HPDE6-E6E7 (cell line): ENCODE data around the gene IDUA.
"Not testable (repeated sequence)": the region's sequence is repeated elsewhere in the genome, so short reads cannot be mapped to it uniquely, and the experiment has no call there.

Experiments
- DNase-seq: peaks from one replicate; pipeline ENCODE4 v3.0.0; 2011; ENCODE audit warnings: missing footprints; ENCODE audit errors: extremely low spot score

The IDUA gene

DNA sequence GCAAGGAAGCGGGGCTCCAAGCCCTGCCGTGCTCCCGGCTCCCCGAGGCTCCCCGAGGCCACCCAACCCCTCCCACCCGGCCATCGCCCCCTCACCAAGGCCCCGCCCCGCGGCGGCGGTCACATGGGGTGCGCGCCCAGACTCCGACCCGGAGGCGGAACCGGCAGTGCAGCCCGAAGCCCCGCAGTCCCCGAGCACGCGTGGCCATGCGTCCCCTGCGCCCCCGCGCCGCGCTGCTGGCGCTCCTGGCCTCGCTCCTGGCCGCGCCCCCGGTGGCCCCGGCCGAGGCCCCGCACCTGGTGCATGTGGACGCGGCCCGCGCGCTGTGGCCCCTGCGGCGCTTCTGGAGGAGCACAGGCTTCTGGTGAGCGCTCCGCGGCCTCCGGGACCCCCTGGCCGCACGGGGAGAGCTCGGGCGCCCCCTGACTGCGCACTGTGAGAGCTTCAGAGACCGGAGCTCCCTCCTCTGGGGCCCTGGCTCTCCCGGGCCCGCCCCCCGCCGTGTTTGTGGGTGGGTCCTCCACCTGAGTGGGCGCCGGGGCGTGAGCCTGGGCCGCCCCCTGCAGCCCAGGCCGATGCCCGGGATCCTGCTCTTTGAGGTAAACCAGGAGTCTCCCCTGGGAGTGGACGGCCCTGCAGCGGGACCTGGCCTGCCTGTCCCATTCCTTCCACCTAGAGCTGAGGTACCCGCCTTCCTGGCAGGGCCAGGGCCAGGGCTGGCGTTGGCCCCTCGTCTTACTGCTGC, at the start of gene IDUA:
Gene IDUA, plus strand, starts transcription at position 166 of the 745 bp plus-strand sequence. Its CDS starts 41 bp downstream, at position 207.
- DNase-seq, result peak; percentile 75

DNA sequence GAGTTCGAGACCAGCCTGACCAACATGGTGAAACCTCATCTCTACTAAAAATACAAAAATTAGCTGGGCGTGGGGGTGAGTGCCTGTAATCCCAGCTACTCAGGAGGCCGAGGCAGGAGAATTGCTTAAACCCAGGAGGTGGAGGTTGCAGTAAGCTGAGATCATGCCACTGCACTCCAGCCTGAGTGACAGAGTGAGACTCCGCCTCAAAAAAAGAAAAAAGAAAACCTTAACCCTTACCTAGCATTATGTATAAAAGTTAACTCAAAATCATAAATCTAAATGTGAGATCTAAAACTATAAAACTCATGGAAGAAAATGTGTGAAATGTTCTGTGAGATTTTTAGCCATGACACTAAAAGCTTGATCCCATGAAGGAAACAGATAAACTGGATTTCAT, 47.3 kb upstream of the IDUA start:
- DNase-seq, result not testable (repeated sequence)

DNA sequence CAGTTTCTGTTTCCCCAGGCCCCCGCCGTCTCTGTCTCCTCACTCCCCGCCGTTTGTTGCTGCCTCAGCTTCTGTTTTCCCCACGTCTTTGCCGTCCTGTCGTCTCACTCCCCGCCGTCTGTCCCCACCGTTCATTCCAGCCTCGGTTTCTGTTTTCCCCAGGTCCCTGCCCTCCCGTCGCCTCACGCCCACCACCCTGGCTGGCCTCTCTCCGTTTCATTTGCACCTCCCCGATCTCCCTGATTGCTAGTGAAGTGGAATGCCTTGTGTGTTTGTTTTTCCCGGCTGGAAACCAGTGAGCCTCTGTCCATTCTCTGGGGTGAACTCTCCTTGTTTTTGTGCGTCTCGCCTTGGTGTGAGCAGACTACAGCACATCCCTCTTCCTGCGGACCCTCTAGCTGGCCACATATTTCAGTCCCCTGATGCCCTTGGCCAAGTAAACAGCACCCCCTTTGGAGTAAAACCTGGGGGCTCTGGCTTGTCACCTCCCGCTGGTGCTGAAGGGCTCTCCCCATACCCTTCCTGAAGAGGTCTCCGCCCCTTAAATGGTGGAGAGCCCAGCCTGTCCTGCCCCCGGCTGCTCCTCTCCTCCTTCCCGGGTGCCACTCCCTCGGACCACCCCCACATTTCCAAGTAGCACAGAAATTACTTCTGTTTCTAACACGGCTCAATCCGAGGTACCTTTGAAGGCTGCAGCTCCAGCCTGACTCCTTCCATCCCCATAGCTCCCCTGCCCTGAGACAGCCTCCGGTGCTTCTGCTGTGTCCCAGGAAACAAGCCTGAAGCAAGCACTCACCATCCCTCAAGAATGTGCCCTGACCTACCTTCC, 41.4 kb upstream of the IDUA start:
- DNase-seq, result no peak

DNA sequence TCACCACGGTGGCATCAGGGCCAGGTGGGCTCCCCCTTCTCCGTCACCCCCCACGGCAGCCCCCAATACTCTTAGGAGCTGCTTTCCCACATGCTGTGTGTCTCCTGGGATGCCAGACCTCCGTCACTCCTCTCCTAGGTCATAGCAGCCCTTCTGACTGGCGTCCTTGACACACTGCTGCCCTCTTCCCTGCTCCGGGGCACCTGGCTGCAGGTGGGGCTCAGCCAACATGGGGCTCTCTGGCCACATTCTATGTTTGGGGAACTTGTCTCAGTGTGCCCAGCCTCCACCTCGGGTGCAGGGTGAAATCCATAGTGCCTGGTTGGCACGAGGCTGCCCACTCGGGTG, 40.8 kb upstream of the IDUA start:
- no peak for DNase-seq

DNA sequence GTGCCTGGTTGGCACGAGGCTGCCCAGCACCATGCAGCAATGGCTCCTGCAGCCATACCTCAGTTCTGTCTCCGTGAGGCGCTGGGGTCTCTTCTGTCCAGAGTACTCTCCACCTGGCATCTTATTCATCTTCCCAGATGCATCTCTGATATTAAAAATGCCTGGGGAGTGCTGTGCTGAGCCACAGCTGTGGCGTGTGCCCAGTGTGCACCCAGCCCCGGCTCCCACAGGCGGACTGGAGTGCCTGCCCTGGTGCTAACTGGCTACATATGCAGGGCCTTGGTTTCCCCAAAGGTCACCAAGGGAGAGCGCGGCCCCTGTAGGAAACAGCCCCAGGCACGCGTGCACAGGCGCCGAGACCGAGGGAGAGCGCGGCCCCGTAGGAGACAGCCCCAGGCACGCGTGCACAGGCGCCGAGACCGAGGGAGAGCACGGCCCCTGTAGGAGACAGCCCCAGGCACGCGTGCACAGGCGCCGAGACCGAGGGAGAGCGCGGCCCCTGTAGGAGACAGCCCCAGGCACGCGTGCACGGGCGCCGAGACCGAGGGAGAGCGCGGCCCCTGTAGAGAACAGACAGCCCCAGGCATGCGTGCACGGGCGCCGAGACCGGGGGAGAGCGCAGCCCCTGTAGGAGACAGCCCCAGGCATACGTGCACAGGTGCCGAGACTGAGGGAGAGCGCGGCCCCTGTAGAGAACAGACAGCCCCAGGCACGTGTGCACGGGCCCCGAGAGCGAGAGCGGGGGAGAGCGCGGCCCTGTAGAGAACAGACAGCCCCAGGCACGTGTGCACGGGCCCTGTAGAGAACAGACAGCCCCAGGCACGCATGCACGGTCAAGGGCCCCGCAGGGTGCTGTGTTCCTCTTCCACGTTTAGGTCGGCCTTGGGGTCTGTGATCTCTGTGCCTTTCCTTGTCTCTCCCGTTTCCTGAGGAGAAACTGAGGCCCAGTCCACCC, 40.0 kb upstream of the IDUA start:
- no peak for DNase-seq

DNA sequence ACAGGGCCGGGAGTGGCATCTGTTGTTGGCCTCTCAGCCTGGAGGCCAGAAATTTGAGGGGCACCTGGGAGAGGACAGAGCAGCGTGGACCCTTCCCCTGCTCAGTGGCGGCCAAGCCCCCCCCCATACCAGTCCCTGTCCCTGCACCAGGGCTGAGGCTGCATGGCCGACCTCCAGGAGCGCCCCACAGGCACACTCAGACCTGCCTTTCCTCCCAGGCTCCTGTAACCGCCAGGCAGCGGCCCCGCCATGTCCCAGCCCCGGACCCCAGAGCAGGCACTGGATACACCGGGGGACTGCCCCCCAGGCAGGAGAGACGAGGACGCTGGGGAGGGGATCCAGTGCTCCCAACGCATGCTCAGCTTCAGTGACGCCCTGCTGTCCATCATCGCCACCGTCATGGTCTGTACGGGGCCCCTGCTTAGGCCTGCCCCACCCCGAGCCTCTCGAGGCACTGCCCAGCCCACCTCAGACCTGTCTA, 39.3 kb upstream of the IDUA start:
- no peak for DNase-seq

DNA sequence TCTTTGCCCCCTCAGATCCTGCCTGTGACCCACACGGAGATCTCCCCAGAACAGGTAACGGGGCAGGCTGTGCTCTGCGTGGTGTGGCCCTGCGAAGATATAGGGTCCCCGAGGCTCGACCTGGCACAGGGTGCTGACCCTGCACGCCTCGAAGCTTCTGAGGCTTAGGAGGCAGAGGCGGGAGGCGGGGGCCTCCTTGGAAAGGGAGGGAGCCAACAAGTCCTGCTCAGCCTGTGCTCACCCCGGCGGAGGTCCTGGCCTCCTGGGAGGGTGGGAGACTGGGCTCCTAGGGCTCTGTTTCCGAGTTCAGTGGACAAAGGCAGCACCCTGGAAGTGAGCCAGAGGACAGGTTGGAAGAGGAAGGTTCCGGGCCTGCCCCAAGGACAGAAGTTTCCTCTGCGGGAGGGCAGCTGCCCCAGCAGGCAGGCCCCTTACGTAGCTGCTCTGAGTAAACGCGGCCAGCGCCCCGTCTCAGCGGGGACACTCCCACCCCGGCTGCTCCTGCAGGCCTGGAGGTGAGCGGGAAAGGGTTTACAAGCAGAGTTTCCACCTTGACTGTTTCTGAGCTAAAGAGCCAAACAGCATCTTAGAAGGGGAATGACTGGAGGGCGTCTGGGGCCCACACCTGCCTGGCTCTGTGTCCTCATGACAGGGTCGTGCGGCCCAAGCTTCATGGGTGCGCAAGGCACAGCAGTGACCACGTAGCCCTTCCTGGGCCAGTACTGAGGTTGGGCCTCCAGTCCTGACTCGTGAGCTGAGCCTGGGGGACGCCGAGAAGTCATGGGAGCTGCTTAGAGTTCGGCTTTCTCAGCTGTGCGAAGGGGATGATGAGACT, 38.5 kb upstream of the IDUA start:
- no peak for DNase-seq

DNA sequence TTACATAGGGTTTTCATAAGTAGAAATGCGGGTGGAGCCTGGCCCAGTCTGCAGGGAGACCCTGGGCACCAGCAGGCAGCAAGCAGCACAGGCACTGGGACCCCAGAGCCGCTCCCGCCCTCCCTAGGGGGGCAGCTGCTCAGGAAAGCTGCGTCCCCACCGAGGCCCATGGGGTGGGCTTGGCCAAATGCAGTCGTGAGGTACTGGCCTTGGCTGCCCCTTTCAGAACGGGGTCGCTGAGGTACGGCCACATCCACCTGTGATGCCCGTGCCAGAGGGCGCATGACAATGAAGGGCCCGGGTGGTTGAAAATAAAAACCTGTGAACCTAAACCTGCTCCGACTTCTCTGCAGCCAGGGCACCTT, 37.9 kb upstream of the IDUA start:
- no peak for DNase-seq

DNA sequence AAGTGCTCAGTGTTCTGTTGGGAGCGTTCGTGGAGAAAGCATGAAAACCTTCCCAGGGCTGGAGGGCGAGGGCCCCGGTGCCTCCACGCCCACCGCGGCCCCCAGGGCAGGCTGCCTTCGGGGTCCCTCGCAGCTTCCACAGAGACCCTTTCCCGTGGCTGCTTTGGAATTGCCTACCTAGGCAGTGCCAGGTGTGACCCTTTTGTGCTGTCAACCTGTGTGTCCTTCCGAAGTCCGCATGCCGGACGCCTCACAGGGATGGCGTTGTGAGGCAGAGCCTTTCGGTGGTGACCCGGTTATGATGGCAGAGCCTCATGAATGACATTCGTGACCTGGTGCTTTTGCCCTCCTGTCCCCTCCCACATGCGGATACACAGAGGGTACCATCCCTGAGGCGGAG, 37.2 kb upstream of the IDUA start:
- DNase-seq, result no peak

DNA sequence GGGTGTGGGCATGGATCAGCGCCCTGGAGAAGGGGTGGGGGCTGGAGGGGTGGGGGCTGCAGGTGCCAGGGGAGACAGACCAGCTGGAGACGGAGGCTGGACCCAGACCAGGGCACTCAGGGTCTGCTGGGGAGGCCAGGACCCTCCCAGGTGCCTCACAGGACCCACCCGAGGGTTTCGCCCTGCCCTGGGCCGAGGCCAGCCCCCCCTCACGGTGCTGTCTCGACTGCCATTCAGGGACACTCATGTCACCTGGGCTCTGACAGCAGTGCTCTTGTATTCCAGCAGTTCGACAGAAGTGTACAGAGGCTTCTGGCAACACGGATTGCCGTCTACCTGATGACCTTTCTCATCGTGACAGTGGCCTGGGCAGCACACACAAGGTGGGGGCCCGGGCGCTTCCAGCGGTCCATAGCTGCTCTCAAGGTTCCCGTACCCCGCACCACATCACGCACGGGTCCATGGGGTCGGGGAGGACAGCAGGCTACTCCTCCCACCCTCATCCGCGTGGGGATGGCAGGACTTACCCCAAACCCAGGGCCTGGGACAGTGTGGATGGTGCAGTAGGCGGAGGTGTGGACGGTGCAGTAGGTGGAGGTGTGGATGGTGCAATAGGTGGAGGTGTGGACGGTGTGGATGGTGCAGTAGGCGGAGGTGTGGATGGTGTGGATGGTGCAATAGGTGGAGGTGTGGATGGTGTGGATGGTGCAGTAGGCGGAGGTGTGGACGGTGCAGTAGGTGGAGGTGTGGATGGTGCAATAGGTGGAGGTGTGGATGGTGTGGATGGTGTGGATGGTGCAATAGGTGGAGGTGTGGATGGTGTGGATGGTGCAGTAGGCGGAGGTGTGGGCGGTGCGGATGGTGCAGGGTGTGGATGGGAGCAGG, 36.5 kb upstream of the IDUA start:
- DNase-seq, result no peak

DNA sequence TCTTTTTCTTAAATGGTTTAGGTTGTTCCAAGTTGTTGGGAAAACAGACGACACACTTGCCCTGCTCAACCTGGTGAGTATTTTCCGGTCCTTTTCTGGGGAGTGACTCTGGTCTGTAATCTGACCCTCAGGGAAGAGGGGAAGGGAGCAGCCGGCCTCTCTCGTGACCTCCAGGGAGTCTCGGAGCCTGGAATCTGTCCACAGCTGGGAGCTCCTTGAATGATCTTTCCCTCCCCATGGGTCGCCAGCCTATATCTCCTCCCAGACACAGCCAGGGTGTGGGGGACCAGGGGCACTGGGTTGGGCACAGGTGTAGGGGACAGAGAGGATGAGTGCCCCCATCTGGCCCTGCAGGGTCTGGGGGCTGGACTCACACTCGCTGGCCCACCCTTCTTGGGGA, 35.7 kb upstream of the IDUA start:
- DNase-seq, result no peak

DNA sequence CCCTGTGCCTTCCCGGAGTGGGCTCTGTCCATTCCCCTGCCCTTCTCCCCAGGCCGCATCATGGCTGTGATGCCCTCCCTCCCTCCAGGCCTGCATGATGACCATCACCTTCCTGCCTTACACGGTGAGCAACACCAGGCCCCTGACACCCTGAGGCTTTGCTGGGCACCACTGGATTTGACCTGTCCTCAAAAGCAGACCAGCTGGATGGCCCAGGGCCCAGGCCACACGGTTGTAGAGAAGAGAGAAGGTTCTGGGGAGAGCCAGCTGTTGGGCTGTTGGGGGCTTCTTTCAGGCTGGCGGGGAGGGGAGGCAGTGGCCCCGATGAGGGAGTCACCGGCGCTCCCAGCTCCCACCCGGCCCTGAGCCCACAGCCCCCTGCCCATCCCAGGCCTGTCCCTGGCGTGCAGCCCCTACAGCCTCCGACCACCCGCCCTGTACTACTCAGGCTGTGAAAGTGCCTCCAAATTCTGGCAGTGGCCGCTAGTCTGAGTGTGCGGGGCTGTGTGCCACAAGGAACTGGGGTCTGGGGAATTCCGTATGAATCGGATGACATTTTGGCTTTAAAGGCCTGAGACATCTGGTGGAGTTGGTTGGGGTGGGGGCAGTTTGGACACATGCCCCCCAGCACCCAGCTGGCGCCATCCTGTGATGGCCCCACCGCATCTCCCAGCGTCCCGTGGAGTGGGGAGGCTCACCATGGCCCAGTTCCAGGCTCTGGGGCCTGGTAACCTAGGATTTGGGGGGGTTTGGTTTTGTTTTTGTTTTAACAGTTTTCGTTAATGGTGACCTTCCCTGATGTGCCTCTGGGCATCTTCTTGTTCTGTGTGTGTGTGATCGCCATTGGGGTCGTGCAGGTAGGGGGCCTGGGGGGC, 35.0 kb upstream of the IDUA start:
- no peak for DNase-seq

DNA sequence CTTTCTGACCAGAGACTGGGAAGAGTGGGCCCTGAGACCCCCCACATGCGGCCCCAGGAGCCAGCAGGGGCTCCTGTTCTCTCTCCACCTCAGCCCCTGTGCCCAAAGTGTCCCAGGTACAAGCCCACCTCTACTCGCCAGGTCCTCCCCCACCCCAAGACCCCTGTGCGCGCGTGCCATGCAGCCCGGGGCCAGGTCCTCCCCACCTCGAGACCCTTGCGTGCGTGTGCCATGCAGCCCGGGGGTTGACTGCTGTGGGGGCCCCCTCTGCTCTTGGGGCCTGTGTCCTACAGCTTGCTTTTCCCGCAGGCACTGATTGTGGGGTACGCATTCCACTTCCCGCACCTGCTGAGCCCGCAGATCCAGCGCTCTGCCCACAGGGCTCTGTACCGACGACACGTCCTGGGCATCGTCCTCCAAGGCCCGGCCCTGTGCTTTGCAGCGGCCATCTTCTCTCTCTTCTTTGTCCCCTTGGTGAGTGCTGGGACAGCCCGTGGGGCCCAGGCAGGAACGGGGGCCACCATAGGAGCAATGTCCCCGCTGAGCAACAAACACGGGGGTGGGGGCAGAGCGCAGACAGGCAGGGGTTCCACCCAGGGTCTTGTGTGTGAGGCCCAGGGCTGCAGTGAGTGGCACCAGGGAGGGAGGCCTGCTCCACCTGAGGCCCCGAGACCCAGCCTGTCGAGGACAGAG, 33.8 kb upstream of the IDUA start:
- no peak for DNase-seq

DNA sequence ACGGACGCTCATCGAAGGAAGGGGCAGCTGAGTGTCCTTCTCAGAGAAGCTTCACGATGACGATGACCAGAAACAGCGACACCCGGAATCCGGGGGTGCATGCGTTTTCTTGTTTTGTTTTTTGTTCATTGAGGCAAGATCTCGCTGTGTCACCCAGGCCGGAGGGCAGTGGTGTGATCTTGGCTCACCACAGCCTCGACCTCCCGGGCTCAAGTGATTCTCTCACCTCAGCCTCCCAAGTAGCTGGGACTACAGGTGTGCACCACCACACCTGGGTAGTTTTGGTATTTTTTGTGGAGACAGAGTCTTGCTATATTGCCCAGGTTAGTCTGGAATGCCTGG, 33.3 kb upstream of the IDUA start:
- no peak for DNase-seq

DNA sequence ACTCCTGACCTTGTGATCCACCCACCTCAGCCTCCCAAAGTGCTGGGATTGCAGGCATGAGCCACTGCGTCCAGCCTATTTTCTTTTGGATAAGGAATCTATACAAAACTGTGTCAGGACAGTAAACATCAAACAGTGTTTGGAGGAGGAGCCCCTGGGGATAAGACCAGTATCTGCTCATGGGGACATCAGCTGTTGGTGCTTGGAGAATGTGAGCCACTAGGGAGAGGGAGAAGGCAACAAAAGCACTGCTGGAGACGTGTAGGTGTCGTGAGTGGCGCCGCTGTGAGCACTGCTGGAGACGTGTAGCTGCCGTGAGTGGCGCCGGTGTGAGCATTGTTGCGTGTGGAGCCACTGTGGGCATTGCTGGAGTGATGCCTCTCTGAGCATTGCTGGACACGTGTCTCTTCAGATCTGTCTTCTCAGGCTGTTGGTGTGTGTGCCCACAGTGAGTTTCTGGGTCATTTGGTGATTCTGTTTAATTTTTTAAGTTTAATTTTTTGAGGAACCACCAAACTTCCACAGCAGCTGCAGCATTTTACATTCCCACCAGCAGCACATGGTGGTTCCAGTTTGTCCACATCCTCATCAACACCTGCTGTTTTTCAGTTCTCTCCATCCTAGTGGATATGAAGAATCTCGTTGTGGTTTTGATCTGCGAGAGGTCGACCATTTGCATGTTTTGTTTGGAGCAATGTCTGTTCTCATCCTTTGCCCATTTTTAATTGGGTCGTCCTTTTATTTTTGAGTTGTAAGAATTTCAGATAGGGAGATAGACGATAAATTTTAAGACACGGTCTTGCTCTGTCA, 32.4 kb upstream of the IDUA start:
- DNase-seq, result no peak

DNA sequence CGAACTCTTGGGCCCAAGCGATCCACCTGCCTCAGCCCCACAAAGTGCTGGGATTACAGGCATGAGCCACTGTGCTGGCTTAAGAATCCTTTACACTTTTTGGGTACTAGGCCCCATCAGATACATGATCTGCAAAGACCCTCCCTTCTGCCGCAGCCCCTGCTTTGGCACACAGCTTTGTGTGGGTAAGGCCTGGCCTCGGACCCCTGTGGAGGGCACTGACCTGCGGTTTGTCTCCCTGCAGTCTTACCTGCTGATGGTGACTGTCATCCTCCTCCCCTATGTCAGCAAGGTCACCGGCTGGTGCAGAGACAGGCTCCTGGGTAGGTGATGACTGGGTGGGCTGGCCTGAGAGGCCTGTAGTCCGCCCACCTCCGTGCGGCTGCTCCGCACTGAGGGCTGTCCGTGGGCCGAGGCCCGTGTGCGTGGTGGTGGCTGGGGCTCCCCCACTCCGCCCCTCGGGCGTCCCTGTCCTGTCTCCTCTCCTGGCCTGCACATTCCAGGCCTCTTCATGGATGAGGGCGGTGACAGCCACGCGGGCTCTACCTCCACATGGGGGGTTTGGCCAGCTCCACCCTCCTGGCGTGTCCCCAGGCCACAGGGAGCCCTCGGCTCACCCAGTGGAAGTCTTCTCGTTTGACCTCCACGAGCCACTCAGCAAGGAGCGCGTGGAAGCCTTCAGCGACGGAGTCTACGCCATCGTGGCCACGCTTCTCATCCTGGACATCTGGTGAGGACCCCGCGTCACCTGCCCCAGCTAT, 31.5 kb upstream of the IDUA start:
- DNase-seq, result no peak

DNA sequence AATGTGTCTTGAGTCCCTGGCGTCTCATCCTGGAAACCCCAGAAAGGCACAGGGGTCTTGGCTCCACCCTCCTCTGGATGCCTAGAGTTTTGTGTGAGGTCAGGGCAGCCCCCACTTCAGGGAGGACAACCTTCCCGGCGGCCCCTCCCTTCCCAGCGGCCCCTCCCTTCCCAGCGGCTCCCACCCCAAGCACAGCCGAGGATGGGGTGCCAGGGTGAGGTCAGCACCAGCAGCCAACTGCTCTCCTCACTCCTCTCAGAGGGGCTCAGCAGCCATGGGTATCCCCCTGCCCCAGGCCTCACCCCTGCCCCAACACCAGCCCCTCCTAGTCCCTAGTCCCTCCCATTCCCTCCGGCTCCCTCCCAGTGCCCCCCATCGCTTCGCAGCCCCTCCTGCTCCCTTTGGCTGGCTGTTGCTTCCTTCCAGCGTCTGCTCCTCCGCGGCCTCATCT, 30.9 kb upstream of the IDUA start:
- no peak for DNase-seq
